Mammary epithelial cell (primary cell): ENCODE results near the gene KCNIP4.

Experiments used
- EZH2 ChIP-seq: IDR thresholded peaks from 2 replicates; pipeline ENCODE4 v1.6.1; 2012; ENCODE audit warnings: low read length, inconsistent platforms, borderline replicate concordance
- TF ChIP-seq, protein P1 (sequence below), 2 donors: IDR thresholded peaks in 1 of 2; conservative IDR thresholded peaks in 1 of 2; 2 replicates each; pipeline ENCODE4 v1.5.1; 2011 to 2012; ENCODE audit warnings: inconsistent platforms in 2 of 2, low read length in 2 of 2, mild to moderate bottlenecking in 2 of 2, control low read depth in 1 of 2, low read depth in 1 of 2; ENCODE audit not compliant: insufficient read depth in 1 of 2; ENCODE audit errors: extremely low read depth in 1 of 2

GRCh38 chr4:21625447-21625846, 323.1 kb downstream of the KCNIP4 start:
- TF ChIP-seq EZH2 = no peak
- TF ChIP-seq, protein P1, sequence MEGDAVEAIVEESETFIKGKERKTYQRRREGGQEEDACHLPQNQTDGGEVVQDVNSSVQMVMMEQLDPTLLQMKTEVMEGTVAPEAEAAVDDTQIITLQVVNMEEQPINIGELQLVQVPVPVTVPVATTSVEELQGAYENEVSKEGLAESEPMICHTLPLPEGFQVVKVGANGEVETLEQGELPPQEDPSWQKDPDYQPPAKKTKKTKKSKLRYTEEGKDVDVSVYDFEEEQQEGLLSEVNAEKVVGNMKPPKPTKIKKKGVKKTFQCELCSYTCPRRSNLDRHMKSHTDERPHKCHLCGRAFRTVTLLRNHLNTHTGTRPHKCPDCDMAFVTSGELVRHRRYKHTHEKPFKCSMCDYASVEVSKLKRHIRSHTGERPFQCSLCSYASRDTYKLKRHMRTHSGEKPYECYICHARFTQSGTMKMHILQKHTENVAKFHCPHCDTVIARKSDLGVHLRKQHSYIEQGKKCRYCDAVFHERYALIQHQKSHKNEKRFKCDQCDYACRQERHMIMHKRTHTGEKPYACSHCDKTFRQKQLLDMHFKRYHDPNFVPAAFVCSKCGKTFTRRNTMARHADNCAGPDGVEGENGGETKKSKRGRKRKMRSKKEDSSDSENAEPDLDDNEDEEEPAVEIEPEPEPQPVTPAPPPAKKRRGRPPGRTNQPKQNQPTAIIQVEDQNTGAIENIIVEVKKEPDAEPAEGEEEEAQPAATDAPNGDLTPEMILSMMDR (conservative IDR thresholded peaks at IDR 0.05 in 1 of 2, IDR thresholded peaks at IDR 0.05 in 1 of 2; ENCODE audit: extremely low read depth in 1 of 2, insufficient read depth in 1 of 2, low read depth in 1 of 2, low read length in 2 of 2) = no peak
